ENCODE measurements around the gene THAP11. TPM values are rescaled to one million over a fixed set of nuclear protein-coding genes. Genes with fewer than 3 reads are reported as not detected.

THAP11 gene
- total and polyA plus RNA-seq, 2 of the 4 experiments (the other 2 are of a cell fraction), result 13.3 to 14.5 TPM

DNA sequence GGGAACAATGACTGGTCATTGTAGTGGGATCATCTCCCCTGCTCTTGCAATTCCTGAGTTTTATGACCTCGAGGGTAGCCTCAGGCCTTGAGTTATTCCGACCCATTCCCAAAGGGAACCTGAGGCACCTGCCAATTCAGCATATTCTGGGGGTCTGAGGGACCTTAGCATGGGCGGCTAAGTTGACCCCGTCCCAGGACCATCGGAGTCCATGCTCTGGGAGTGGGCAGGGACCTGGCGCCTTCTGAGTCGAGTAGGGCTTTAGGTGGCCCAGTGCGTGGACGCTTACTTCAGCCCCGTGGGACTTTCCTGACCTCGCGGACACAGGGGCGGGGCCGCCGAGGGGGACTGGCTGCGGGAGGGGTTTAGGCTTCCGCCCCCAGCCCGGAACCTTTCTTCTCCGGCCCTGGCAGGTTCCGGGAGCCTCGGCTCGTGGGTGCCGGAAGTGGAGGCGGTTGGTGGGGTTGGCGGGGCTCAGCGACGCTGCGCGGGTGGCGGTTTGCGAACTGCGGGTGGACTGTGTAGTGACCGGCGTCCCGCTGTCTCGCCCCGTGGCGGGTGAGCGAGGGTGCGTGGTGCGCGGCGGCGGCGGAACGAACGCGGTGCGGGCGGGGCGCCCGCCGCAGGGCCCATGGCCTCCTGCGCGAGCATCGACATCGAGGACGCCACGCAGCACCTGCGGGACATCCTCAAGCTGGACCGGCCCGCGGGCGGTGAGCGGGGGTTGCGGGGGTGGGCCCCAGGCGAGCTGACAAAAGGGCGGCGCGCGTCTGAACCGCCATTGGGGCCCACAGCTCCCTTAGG, 30.7 kb downstream of the THAP11 start, which contains the start of gene EDC4:
Gene EDC4 (plus strand): TSS at position 422 of the 804 bp plus-strand sequence. CDS start 210 bp downstream, at position 632.
- H3K4me3 ChIP-seq (ENCODE audit: insufficient read depth, low read depth, low read length), result peak within 1 kb of the TSS; percentile 89
- H3K27me3 ChIP-seq (ENCODE audit: control insufficient read depth, insufficient read depth, low read length), result no peaks in the 10 kb centered on the region
- in situ Hi-C loops (cut with MboI; ENCODE audit: low sequenced_read_pairs), result no loop called here
- H4K91ac ChIP-seq (ENCODE audit: insufficient read depth, low read depth, low read length), result peak within 1 kb of the TSS; percentile 36; the same call in 1 of the 2 replicates
- H3K4me1 ChIP-seq (ENCODE audit: control insufficient read depth, insufficient read depth, low read length), result peaks cover 10% of the 10 kb centered on the region
- peak within 1 kb of the TSS; percentile 19 for H3K23ac ChIP-seq (ENCODE audit: low read depth, low read length)
- H3K4me2 ChIP-seq (ENCODE audit: low read depth, low read length), result peak within 1 kb of the TSS; percentile 95
- dilution Hi-C loops (cut with HindIII; ENCODE audit: low sequenced_read_pairs, unreplicated experiment), result no loop called here
- DNase-seq, result peak; percentile 78
- WGBS, 2 experiments (ENCODE audit: extremely low coverage in 2 of 2, insufficient read length in 1 of 2), result 3% methylated on average over 37 of the region's 72 CpGs; no CpG with 5 or more reads in 1 of the 2 experiments
- no TSS peak for BruUV-seq (replicated peaks)
- POLR2A ChIA-PET (ENCODE audit: unreplicated experiment), result no interaction called here
- peak within 1 kb of the TSS; percentile 59 for H2BK5ac ChIP-seq (ENCODE audit: low read depth, low read length, poor library complexity, severe bottlenecking)
- intact Hi-C loops (cut with micrococcal nuclease), result loop anchor here (2.0 kb wide), 1 partner anchor 26 kb away; the partner anchor contains the start of genes CENPT and NUTF2
- peak within 1 kb of the TSS; percentile 74 for H2AK5ac ChIP-seq (ENCODE audit: low read depth, low read length)
- no peak within 1 kb of the TSS for H2BK120ac ChIP-seq (ENCODE audit: low read depth, low read length)
- peak within 1 kb of the TSS; percentile 95 for H3K9ac ChIP-seq (ENCODE audit: low read depth, low read length)
- H3K18ac ChIP-seq (ENCODE audit: low read depth, low read length), result no peak within 1 kb of the TSS; the same call in 1 of the 2 replicates
- H2AK9ac ChIP-seq (replicated peaks; ENCODE audit: low read depth, low read length, poor library complexity), result peak within 1 kb of the TSS; percentile 84
- H3K27ac ChIP-seq (ENCODE audit: insufficient read depth, low read length), result peak within 1 kb of the TSS; percentile 82
- peaks cover 49% of the 10 kb centered on the region for H4K20me1 ChIP-seq (ENCODE audit: insufficient read depth, low read length)
- H3K56ac ChIP-seq (ENCODE audit: extremely low read depth, insufficient read depth, low read length), result peak within 1 kb of the TSS; percentile 80
- H3K9me1 ChIP-seq (ENCODE audit: insufficient read depth, low read length), result peaks cover 18% of the 10 kb centered on the region
- H3K9me3 ChIP-seq (ENCODE audit: control insufficient read depth, insufficient read depth, low read length), result no peaks in the 10 kb centered on the region
- H3K79me1 ChIP-seq (ENCODE audit: low read depth in 1 of 2, low read length in 2 of 2), result peaks cover 35 to 80% of the 10 kb centered on the region in 2 experiments
- peak within 1 kb of the TSS; percentile 64 to 92 for H4K8ac ChIP-seq (ENCODE audit: low read depth in 2 of 2, low read length in 2 of 2)
- peak; percentile 91 for ATAC-seq (ENCODE audit: low read depth)
- no peak within 1 kb of the TSS for H2BK20ac ChIP-seq (ENCODE audit: low read depth, low read length)
- CTCF ChIA-PET, result interaction anchor here (1.2 kb wide), 1 partner anchor 203 kb away, joined by 3 read pairs; no protein-coding TSS in a partner anchor
- no peak within 1 kb of the TSS for H2BK15ac ChIP-seq (ENCODE audit: low read depth, low read length)
- peak within 1 kb of the TSS; percentile 78 for H4K5ac ChIP-seq (ENCODE audit: low read depth, low read length)
- H2AFZ ChIP-seq (replicated peaks; ENCODE audit: low read length, poor library complexity), result peak within 1 kb of the TSS; percentile 95
- peak within 1 kb of the TSS; percentile 53 for H3K4ac ChIP-seq (ENCODE audit: low read depth, low read length)
- peaks cover 50% of the 10 kb centered on the region for H3K36me3 ChIP-seq (ENCODE audit: control insufficient read depth, insufficient read depth, low read length)
- peak within 1 kb of the TSS; percentile 67 for H3K14ac ChIP-seq (replicated peaks; ENCODE audit: low read depth, low read length)
- TF ChIP-seq MAZ (IDR thresholded peaks at IDR 0.05; ENCODE audit: borderline replicate concordance, low read depth, low read length) (peak; percentile 99), POLR2A (IDR thresholded peaks at IDR 0.05; ENCODE audit: low read depth, low read length) (peak; percentile 73), MAFK (IDR thresholded peaks at IDR 0.05; ENCODE audit: low read depth, low read length) (no peak), MXI1 (IDR thresholded peaks at IDR 0.05; ENCODE audit: borderline replicate concordance, low read depth, low read length) (0 out of 2 replicates have a peak, but pooled peaks have one; percentile 69), CTCF (conservative IDR thresholded peaks at IDR 0.05; ENCODE audit: low read depth, low read length) (no peak; the same call in 1 of the 2 replicates), BHLHE40 (IDR thresholded peaks at IDR 0.05; ENCODE audit: low read depth, low read length) (no peak), RCOR1 (IDR thresholded peaks at IDR 0.05; ENCODE audit: insufficient replicate concordance, low read length) (no peak), CHD1 (IDR thresholded peaks at IDR 0.05; ENCODE audit: low read depth, low read length) (0 out of 2 replicates have a peak, but pooled peaks have one; percentile 62), ELK1 (IDR thresholded peaks at IDR 0.05; ENCODE audit: borderline replicate concordance, low read depth, low read length) (no peak), RFX5 (IDR thresholded peaks at IDR 0.05; ENCODE audit: low read depth, low read length) (no peak; the same call in 1 of the 2 replicates), CEBPB (IDR thresholded peaks at IDR 0.05; ENCODE audit: low read depth, low read length) (no peak), FOS (IDR thresholded peaks at IDR 0.05; ENCODE audit: low read depth, low read length) (no peak), USF2 (IDR thresholded peaks at IDR 0.05; ENCODE audit: low read depth, low read length) (0 out of 2 replicates have a peak, but pooled peaks have one; percentile 3)
